HG02623 (cell line): ENCODE results near the gene EFHB.
A peak's percentile ranks its signal among the peaks of the same experiment; 100 is the strongest.
"Not testable (repeated sequence)": the region's sequence is repeated elsewhere in the genome, so short reads cannot be mapped to it uniquely, and the experiment has no call there.

ENCODE experiments used
- ATAC-seq: cut with Tn5 transposase; IDR thresholded peaks from one replicate; pipeline ENCODE4 v1.9.1; 2021; ENCODE audit warnings: moderate library complexity; ENCODE audit not compliant: unreplicated experiment

The EFHB gene

GRCh38 chr3:19934098-19934566, at the start of gene EFHB:
Gene EFHB (minus strand): TSS chr3:19934217. CDS start chr3:19934018, 199 bp downstream.
- no peak for ATAC-seq

- ATAC-seq, result no peak
Measured at GRCh38 chr3:19972054-19972453, 38.0 kb upstream of the EFHB start.

GRCh38 chr3:19970327-19970726, 36.3 kb upstream of the EFHB start:
- ATAC-seq, result no peak

- no peak for ATAC-seq
Measured at GRCh38 chr3:19967812-19968211, 33.8 kb upstream of the EFHB start.

GRCh38 chr3:19967208-19967607, 33.2 kb upstream of the EFHB start:
- ATAC-seq, result no peak

GRCh38 chr3:19961960-19962359, 27.9 kb upstream of the EFHB start:
- no peak for ATAC-seq

GRCh38 chr3:19960696-19961095, 26.7 kb upstream of the EFHB start:
- ATAC-seq, result no peak

- no peak for ATAC-seq
Measured at GRCh38 chr3:19959505-19959904, 25.5 kb upstream of the EFHB start.

GRCh38 chr3:19957354-19957753, 23.3 kb upstream of the EFHB start:
- not testable (repeated sequence) for ATAC-seq

- no peak for ATAC-seq
Measured at GRCh38 chr3:19954676-19955075, 20.7 kb upstream of the EFHB start.

GRCh38 chr3:19950316-19950715, 16.3 kb upstream of the EFHB start:
- ATAC-seq, result no peak

GRCh38 chr3:19948226-19948591, 14.2 kb upstream of the EFHB start:
- no peak for ATAC-seq

GRCh38 chr3:19947549-19948225, 13.7 kb upstream of the EFHB start:
- ATAC-seq, result peak; percentile 13

- ATAC-seq, result peak; percentile 96
Measured at GRCh38 chr3:19946832-19947548, 13.0 kb upstream of the EFHB start, which contains the start of gene RAB5A. Gene RAB5A (plus strand): TSS chr3:19947097. CDS start chr3:19950899, 3,802 bp downstream.

- peak; percentile 0 for ATAC-seq
Measured at GRCh38 chr3:19945969-19946831, 12.2 kb upstream of the EFHB start.

- no peak for ATAC-seq
Measured at GRCh38 chr3:19945534-19945933, 11.5 kb upstream of the EFHB start.

- no peak for ATAC-seq
Measured at GRCh38 chr3:19940643-19941042, 6.6 kb upstream of the EFHB start.

- ATAC-seq, result no peak
Measured at GRCh38 chr3:19938295-19938627, 4.2 kb upstream of the EFHB start.

GRCh38 chr3:19937459-19938294, 3.7 kb upstream of the EFHB start:
- no peak for ATAC-seq

- no peak for ATAC-seq
Measured at GRCh38 chr3:19932422-19932821, 1.6 kb downstream of the EFHB start.

- ATAC-seq, result peak; percentile 41
Measured at GRCh38 chr3:19931767-19932188, 2.2 kb downstream of the EFHB start.
